ENCODE measurements around the gene SLC22A15.

Gene SLC22A15

GRCh38 chr1:115975569-115976061 lies 698 bp upstream of the SLC22A15 start:
- CTCF ChIA-PET, result interaction anchor here (0.6 kb wide), 2 partner anchors 131 to 1368 kb away, joined by 4 to 8 read pairs; no protein-coding TSS in a partner anchor
- H3K9me3 ChIP-seq (ENCODE audit: control insufficient read depth, insufficient read depth, low read depth, low read length), result no peaks in the 10 kb centered on the region
- H3K36me3 ChIP-seq (ENCODE audit: control insufficient read depth in 2 of 2, insufficient read depth in 1 of 2, low read length in 2 of 2), result no peaks in the 10 kb centered on the region
- H3K4me3 ChIP-seq (ENCODE audit: low read depth, low read length), result peak overlapping the region; percentile 67
- no peak for TF ChIP-seq ATF2 (tag by site-specific recombination; IDR thresholded peaks at IDR 0.05; ENCODE audit: low read depth)
- TF ChIP-seq ZNF274 (IDR thresholded peaks at IDR 0.05; ENCODE audit: low read length), result no peak
- no peak for TF ChIP-seq ZNF274 (tag by site-specific recombination; IDR thresholded peaks at IDR 0.05; ENCODE audit: borderline replicate concordance)
- TF ChIP-seq ZXDB (tag by site-specific recombination; IDR thresholded peaks at IDR 0.05), result 0 out of 2 replicates have a peak, but pooled peaks have one; percentile 48
- TF ChIP-seq ZNF777 (tag by site-specific recombination; IDR thresholded peaks at IDR 0.05; ENCODE audit: borderline replicate concordance), result 0 out of 2 replicates have a peak, but pooled peaks have one; percentile 16
- TF ChIP-seq ZNF501 (tag by site-specific recombination; IDR thresholded peaks at IDR 0.05), result 0 out of 2 replicates have a peak, but pooled peaks have one; percentile 2
- TF ChIP-seq ZNF362 (tag by site-specific recombination; IDR thresholded peaks at IDR 0.05), result no peak
- 0 out of 2 replicates have a peak, but pooled peaks have one; percentile 40 for TF ChIP-seq ZNF449 (tag by site-specific recombination; IDR thresholded peaks at IDR 0.05)
- 0 out of 2 replicates have a peak, but pooled peaks have one; percentile 18 for TF ChIP-seq KLF9 (tag by site-specific recombination; IDR thresholded peaks at IDR 0.05; ENCODE audit: low read depth)
- peak; percentile 83 for TF ChIP-seq SETDB1 (IDR thresholded peaks at IDR 0.05; ENCODE audit: insufficient read length, low read length)
- 0 out of 2 replicates have a peak, but pooled peaks have one; percentile 11 for TF ChIP-seq REST (tag by site-specific recombination; IDR thresholded peaks at IDR 0.05)
- peak; percentile 86; the same call in 1 of the 2 replicates for TF ChIP-seq ZNF580 (tag by site-specific recombination; IDR thresholded peaks at IDR 0.05)
- peak; percentile 99 for TF ChIP-seq ZNF146 (tag by site-specific recombination; IDR thresholded peaks at IDR 0.05)
- no peaks in the 10 kb centered on the region for H3K4me1 ChIP-seq (ENCODE audit: control insufficient read depth, insufficient read depth, low read length)
- peak overlapping the region; percentile 45; the same call in 1 of the 2 replicates for H3K27ac ChIP-seq (ENCODE audit: extremely low read depth, low read depth, low read length)
- POLR2A ChIA-PET, result no interaction called here

- ChIA-PET CTCF (interaction anchor here (1.0 to 1.2 kb wide), 3 partner anchors 42 to 170 kb away, joined by 3 to 4 read pairs (median 4); no protein-coding TSS in a partner anchor), POLR2A (interaction anchor here (0.6 to 1.0 kb wide), 2 partner anchors 15 to 86 kb away, joined by 3 read pairs; no protein-coding TSS in a partner anchor)
- H3K27ac ChIP-seq (ENCODE audit: extremely low read depth, low read depth, low read length), result peak overlapping the region; percentile 45; the same call in 1 of the 2 replicates
- H3K9me3 ChIP-seq (ENCODE audit: control insufficient read depth, insufficient read depth, low read depth, low read length), result no peaks in the 10 kb centered on the region
- H3K4me1 ChIP-seq (ENCODE audit: control insufficient read depth, insufficient read depth, low read length), result no peaks in the 10 kb centered on the region
- TF ChIP-seq ZNF561 (tag by site-specific recombination; IDR thresholded peaks at IDR 0.05; ENCODE audit: borderline replicate concordance) (0 out of 2 replicates have a peak, but pooled peaks have one; percentile 40), ZBTB20 (tag by site-specific recombination; IDR thresholded peaks at IDR 0.05) (peak; percentile 42; the same call in 1 of the 2 replicates), TRIM28 (IDR thresholded peaks at IDR 0.05; ENCODE audit: borderline replicate concordance, low read length) (0 out of 2 replicates have a peak, but pooled peaks have one; percentile 11), ZNF335 (tag by site-specific recombination; conservative IDR thresholded peaks at IDR 0.05) (peak; percentile 18; the same call in 1 of the 2 replicates), ZNF843 (tag by site-specific recombination; IDR thresholded peaks at IDR 0.05) (no peak), ZNF600 (tag by site-specific recombination; IDR thresholded peaks at IDR 0.05) (0 out of 2 replicates have a peak, but pooled peaks have one; percentile 1), KLF1 (tag by site-specific recombination; IDR thresholded peaks at IDR 0.05) (0 out of 2 replicates have a peak, but pooled peaks have one; percentile 1), ZNF174 (tag by site-specific recombination; IDR thresholded peaks at IDR 0.05) (no peak)
- no peaks in the 10 kb centered on the region for H3K36me3 ChIP-seq (ENCODE audit: control insufficient read depth in 2 of 2, insufficient read depth in 1 of 2, low read length in 2 of 2)
- H3K4me3 ChIP-seq (ENCODE audit: low read depth, low read length), result peak overlapping the region; percentile 67
Observed at GRCh38 chr1:115976921-115977498, 697 bp downstream of the SLC22A15 start.
